ENCODE data around the gene XXYLT1.

Gene XXYLT1

GRCh38 chr3:195265363-195265976, 5.5 kb downstream of the XXYLT1 start:
- no peak for DNase-seq

- no peak for DNase-seq
Observed at GRCh38 chr3:195263925-195264600, 6.9 kb downstream of the XXYLT1 start.

- DNase-seq: no peak
Observed at GRCh38 chr3:195263193-195263924, 7.6 kb downstream of the XXYLT1 start.

GRCh38 chr3:195261925-195262324, 9.0 kb downstream of the XXYLT1 start:
- no peak for DNase-seq

GRCh38 chr3:195260280-195260905, 10.6 kb downstream of the XXYLT1 start:
- DNase-seq: peak in 1 of 5 donors; percentile 38

- DNase-seq: peak; percentile 85 to 91 (median 86)
Observed at GRCh38 chr3:195259475-195260279, 11.3 kb downstream of the XXYLT1 start.

- DNase-seq: no peak
Observed at GRCh38 chr3:195259154-195259474, 11.8 kb downstream of the XXYLT1 start.

GRCh38 chr3:195258449-195259153, 12.4 kb downstream of the XXYLT1 start:
- peak in 1 of 5 donors; percentile 32 for DNase-seq

GRCh38 chr3:195257454-195258448, 13.2 kb downstream of the XXYLT1 start:
- DNase-seq: peak in 1 of 5 donors; percentile 8

- peak in 1 of 5 donors; percentile 9 for DNase-seq
Observed at GRCh38 chr3:195256639-195257453, 14.1 kb downstream of the XXYLT1 start.

- DNase-seq: peak in 1 of 5 donors; percentile 6
Observed at GRCh38 chr3:195255571-195256501, 15.1 kb downstream of the XXYLT1 start.

GRCh38 chr3:195255176-195255500, 15.8 kb downstream of the XXYLT1 start:
- DNase-seq: no peak

- no peak for DNase-seq
Observed at GRCh38 chr3:195254454-195255175, 16.3 kb downstream of the XXYLT1 start.

GRCh38 chr3:195253923-195254432, 17.0 kb downstream of the XXYLT1 start:
- DNase-seq: no peak

GRCh38 chr3:195251336-195252065, 19.5 kb downstream of the XXYLT1 start:
- peak in 1 of 5 donors; percentile 6 for DNase-seq

GRCh38 chr3:195250473-195251251, 20.3 kb downstream of the XXYLT1 start:
- DNase-seq: peak in 1 of 5 donors; percentile 4

Data from T-helper 1 cell (primary cell).